NB4 (cell line): Measurements from ENCODE around the gene EPHB1.
"Not testable (repeated sequence)": the region's sequence is repeated elsewhere in the genome, so short reads cannot be mapped to it uniquely, and the experiment has no call there.

Source experiments
- DNase-seq: peaks from one replicate; pipeline ENCODE4 v3.0.0; 2010; ENCODE audit warnings: low read depth
- H3K4me3 ChIP-seq: one replicate; pipeline ENCODE4 v1.5.1; 2011; ENCODE audit warnings: mild to moderate bottlenecking, low read depth, low read length, moderate library complexity
- MYC ChIP-seq: IDR thresholded peaks from 2 replicates; pipeline ENCODE4 v1.6.1; 2011; ENCODE audit warnings: low read depth, low read length
- POLR2A ChIP-seq: IDR thresholded peaks from 2 replicates; pipeline ENCODE4 v1.6.1; 2011; ENCODE audit warnings: mild to moderate bottlenecking; ENCODE audit not compliant: insufficient read length; ENCODE audit errors: extremely low read depth
- TF ChIP-seq, protein P1 (sequence below): IDR thresholded peaks from 2 replicates; pipeline ENCODE4 v1.6.1; 2011; ENCODE audit warnings: low read depth, low read length
- TF ChIP-seq, protein P2 (sequence below): IDR thresholded peaks from one replicate; pipeline ENCODE4 v1.5.1; 2012; ENCODE audit warnings: low read depth, low read length

Gene EPHB1

DNA sequence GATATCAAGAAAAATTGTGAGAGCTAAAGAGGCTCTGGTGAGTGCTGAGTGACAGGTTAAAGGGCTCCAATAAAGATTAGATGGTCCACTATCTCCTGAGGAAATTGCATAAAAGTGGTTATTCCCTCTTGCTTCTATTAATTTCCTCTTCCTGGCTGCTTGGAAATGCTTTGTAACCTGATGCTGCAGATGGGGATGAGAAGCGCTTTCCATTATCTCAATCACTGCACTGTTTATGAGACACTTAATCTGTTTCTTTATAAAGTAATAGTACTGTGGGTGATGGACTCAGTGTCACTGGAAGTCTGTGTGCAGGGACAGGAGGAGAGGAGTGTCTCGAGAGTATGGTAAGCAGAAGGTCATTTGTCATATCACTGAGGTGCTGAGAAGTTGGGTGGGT lies 305.3 kb downstream of the EPHB1 start:
- TF ChIP-seq POLR2A (no peak), MYC (no peak)
- TF ChIP-seq, protein P1, sequence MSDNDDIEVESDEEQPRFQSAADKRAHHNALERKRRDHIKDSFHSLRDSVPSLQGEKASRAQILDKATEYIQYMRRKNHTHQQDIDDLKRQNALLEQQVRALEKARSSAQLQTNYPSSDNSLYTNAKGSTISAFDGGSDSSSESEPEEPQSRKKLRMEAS: no peak
- no peak for DNase-seq
- no peak overlapping the region for H3K4me3 ChIP-seq

DNA sequence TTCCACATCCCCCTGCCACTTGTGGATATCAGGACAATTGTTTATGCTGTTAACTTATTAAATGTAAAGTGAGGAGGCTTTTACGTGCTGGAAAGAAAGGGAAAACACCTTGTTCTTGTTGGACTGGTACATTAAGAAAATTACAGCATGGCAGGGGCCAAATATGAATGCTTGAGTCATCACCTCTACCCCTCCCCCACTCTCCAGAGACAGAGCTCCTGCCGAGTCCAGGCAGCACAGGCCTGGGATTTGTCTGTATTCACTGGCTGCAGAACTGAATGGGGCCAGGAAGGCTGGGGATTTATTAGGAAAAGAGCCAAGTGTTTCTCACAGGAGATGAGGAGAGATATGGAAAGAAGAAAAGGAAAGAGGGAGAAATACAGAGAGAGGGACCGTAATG lies 308.9 kb downstream of the EPHB1 start:
- TF ChIP-seq MYC: no peak
- TF ChIP-seq POLR2A: no peak
- TF ChIP-seq, protein P1: no peak
- TF ChIP-seq, protein P2, sequence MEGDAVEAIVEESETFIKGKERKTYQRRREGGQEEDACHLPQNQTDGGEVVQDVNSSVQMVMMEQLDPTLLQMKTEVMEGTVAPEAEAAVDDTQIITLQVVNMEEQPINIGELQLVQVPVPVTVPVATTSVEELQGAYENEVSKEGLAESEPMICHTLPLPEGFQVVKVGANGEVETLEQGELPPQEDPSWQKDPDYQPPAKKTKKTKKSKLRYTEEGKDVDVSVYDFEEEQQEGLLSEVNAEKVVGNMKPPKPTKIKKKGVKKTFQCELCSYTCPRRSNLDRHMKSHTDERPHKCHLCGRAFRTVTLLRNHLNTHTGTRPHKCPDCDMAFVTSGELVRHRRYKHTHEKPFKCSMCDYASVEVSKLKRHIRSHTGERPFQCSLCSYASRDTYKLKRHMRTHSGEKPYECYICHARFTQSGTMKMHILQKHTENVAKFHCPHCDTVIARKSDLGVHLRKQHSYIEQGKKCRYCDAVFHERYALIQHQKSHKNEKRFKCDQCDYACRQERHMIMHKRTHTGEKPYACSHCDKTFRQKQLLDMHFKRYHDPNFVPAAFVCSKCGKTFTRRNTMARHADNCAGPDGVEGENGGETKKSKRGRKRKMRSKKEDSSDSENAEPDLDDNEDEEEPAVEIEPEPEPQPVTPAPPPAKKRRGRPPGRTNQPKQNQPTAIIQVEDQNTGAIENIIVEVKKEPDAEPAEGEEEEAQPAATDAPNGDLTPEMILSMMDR: no peak
- no peak for DNase-seq

DNA sequence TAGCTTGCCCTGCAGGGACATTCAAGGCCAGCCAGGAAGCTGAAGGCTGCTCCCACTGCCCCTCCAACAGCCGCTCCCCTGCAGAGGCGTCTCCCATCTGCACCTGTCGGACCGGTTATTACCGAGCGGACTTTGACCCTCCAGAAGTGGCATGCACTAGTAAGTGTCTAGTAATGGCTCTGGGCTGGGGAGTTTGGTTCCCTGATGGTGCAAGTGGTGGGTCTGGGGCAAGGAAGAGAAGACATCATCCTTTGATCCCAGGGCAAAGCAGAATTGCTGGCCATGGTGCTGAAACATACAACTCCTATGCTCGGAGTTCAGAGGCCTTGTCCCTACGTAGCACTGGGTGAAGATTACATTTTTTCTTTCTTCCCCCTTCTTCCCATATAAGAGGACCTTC lies 311.4 kb downstream of the EPHB1 start:
- DNase-seq: peak; percentile 43
- TF ChIP-seq POLR2A (no peak), MYC (no peak)
- TF ChIP-seq, protein P2: no peak
- TF ChIP-seq, protein P1: no peak
- no peak overlapping the region for H3K4me3 ChIP-seq

More for the DNA sequence above, 308.9 kb downstream of the EPHB1 start:
- no peak overlapping the region for H3K4me3 ChIP-seq

DNA sequence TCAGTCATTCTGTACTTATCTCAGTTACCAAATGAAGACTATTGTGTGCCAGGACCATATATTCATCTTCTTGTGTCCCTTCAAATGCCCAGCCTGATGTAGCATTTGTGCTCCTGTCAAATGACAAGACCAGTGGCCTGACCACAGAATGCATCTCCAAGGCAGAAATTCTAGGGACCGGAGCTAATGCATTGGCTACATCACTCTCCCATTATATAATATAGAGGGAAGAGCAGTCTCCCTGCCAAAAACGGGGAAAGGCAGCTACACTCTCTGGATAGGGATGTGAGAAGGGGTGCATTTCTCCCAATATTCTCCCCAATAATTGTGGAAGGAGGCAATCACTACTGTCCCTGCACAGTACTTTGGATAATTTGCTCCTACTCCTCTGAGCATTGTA lies 312.0 kb downstream of the EPHB1 start:
- H3K4me3 ChIP-seq: no peak overlapping the region
- TF ChIP-seq MYC (no peak), POLR2A (no peak)
- TF ChIP-seq, protein P2: no peak
- TF ChIP-seq, protein P1: no peak
- DNase-seq: no peak

DNA sequence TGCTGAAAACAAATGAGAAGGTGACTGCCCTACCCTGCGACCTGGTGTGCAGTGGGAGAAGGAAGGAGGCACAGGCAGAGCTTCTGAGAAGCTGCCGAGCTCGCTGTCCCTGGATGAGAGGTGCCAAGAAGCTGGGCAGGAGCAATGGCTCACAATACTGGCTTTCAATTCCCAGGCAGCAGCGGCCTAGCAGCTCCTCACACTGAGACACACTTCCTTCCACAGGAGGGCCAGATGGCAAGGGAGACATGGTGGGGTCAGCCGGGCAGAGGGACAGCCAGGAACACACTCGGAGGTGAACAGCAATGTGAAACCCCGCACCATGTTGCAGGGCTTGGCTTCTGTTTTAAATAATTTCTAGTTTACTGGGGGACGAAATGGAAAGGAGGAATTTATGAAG lies 314.6 kb downstream of the EPHB1 start:
- TF ChIP-seq, protein P1: no peak
- TF ChIP-seq POLR2A: no peak
- no peak for TF ChIP-seq MYC
- TF ChIP-seq, protein P2: no peak
- H3K4me3 ChIP-seq: no peak overlapping the region
- DNase-seq: no peak

DNA sequence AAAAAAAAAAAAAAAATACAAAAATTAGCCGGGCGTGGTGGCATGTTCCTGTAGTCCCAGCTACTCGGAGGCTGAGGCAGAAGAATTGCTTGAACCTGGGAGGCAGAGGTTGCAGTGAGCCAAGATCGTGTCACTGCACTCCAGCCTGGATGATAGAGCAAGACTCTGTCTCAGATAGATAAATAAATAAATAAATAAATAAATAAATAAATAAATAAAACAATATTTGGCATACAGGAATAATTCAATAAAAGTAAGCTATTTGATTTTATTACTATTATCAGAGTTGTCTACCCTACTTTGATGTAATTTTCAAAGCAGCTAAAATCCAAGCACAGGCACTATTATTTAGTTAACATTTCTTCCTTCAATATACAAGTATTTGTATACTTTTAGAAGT lies 319.5 kb downstream of the EPHB1 start:
- not testable (repeated sequence) for H3K4me3 ChIP-seq, DNase-seq

DNA sequence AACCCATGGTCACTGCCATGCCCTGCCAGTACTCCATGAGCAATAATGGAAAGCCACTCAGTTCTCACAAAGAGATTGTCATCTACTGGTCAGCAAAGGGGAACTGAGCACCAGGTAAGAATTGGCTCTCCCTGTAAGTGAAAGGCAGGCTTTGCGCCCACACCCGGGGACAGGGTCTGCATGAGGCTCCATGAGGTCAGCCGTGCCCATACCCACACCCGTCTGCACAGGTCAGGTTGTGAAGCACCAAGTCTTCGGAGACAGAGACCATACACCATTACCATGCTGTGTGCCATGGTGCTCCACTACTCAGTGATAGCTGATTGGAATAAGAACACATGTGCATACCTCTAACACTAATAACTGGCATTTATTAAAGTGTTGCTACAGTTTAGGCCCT lies 322.9 kb downstream of the EPHB1 start:
- H3K4me3 ChIP-seq: no peak overlapping the region
- DNase-seq: no peak
- TF ChIP-seq, protein P1: no peak
- TF ChIP-seq MYC (no peak), POLR2A (no peak)
- TF ChIP-seq, protein P2: no peak
